HEK293 (cell line): ENCODE data around the gene ALB.

Source experiments
- CTCF ChIA-PET: fragments of 350-600 bp; formaldehyde crosslinking; extraction: SDS; loops from one replicate; lab custom pipeline; 2021; ENCODE audit warnings: antibody characterized with exemption; lab: Yijun Ruan, JAX
- POLR2A ChIA-PET: fragments of 300-600 bp; formaldehyde crosslinking; extraction: SDS; loops from one replicate; lab custom pipeline; 2020; ENCODE audit warnings: antibody characterized with exemption, inconsistent platforms; lab: Yijun Ruan, JAX
- H3K27ac ChIP-seq: fragments of 200-500 bp; sonication (Bioruptor generic); 2 replicates; pipeline ENCODE4 v1.5.1; 2014; ENCODE audit warnings: low read depth, low read length, control low read depth, inconsistent platforms; ENCODE audit errors: extremely low read depth
- H3K36me3 ChIP-seq, 2 experiments: fragments of 200-500 bp in 1 of 2; sonication (Bioruptor generic) in 1 of 2; 1 replicate in 1 of 2; 2 replicates in 1 of 2; pipeline ENCODE4 v1.5.1; 2014 to 2017; ENCODE audit warnings: inconsistent platforms in 2 of 2, low read length in 2 of 2; ENCODE audit not compliant: control insufficient read depth in 2 of 2, insufficient read depth in 1 of 2
- H3K4me1 ChIP-seq: fragments of 200-500 bp; sonication (Bioruptor generic); 2 replicates; pipeline ENCODE4 v1.5.1; 2014; ENCODE audit warnings: mild to moderate bottlenecking, low read length, inconsistent platforms; ENCODE audit not compliant: control insufficient read depth, insufficient read depth
- H3K4me3 ChIP-seq: 2 replicates; pipeline ENCODE4 v1.5.1; 2011; ENCODE audit warnings: low read depth, mild to moderate bottlenecking, control low read depth, low read length, moderate library complexity
- H3K9me3 ChIP-seq: fragments of 200-500 bp; sonication (Bioruptor generic); 2 replicates; pipeline ENCODE4 v1.5.1; 2014; ENCODE audit warnings: low read depth, low read length, inconsistent platforms; ENCODE audit not compliant: control insufficient read depth, insufficient read depth
- EGR2 ChIP-seq: fragments of 450-650 bp; formaldehyde crosslinking; IDR thresholded peaks from 2 replicates; pipeline ENCODE4 v1.5.1; 2016; ENCODE audit warnings: low read depth, missing biosample characterization, missing genetic modification characterization
- ZNF169 ChIP-seq: fragments of 450-650 bp; formaldehyde crosslinking; IDR thresholded peaks from 2 replicates; pipeline ENCODE4 v1.5.1; 2016; ENCODE audit warnings: missing biosample characterization, missing genetic modification characterization
- ZNF174 ChIP-seq: fragments of 450-650 bp; formaldehyde crosslinking; IDR thresholded peaks from 2 replicates; pipeline ENCODE4 v1.5.0; 2017; ENCODE audit warnings: missing biosample characterization, mild to moderate bottlenecking, missing genetic modification characterization
- ZNF354C ChIP-seq: fragments of 450-650 bp; formaldehyde crosslinking; IDR thresholded peaks from 2 replicates; pipeline ENCODE4 v1.5.1; 2016; ENCODE audit warnings: missing biosample characterization, missing genetic modification characterization, low read depth, borderline replicate concordance
- ZNF433 ChIP-seq: fragments of 450-650 bp; formaldehyde crosslinking; IDR thresholded peaks from 2 replicates; pipeline ENCODE4 v1.5.1; 2016; ENCODE audit warnings: missing biosample characterization, missing genetic modification characterization, low read depth
- ZNF449 ChIP-seq: fragments of 450-650 bp; formaldehyde crosslinking; IDR thresholded peaks from 2 replicates; pipeline ENCODE4 v1.5.1; 2017; ENCODE audit warnings: missing biosample characterization, mild to moderate bottlenecking, missing genetic modification characterization, moderate library complexity
- ZNF510 ChIP-seq: fragments of 450-650 bp; formaldehyde crosslinking; IDR thresholded peaks from 2 replicates; pipeline ENCODE4 v1.5.1; 2018; ENCODE audit warnings: mild to moderate bottlenecking, missing genetic modification characterization, missing biosample characterization; ENCODE audit not compliant: insufficient replicate concordance
- ZNF529 ChIP-seq: fragments of 450-650 bp; formaldehyde crosslinking; IDR thresholded peaks from 2 replicates; pipeline ENCODE4 v1.5.1; 2017; ENCODE audit warnings: missing genetic modification characterization, missing biosample characterization; ENCODE audit not compliant: insufficient replicate concordance
- ZNF658 ChIP-seq: fragments of 450-650 bp; formaldehyde crosslinking; IDR thresholded peaks from 2 replicates; pipeline ENCODE4; 2016; ENCODE audit warnings: missing biosample characterization, missing genetic modification characterization
- ZNF677 ChIP-seq: fragments of 450-650 bp; IDR thresholded peaks from 2 replicates; pipeline ENCODE4 v1.5.0; 2018; ENCODE audit warnings: missing biosample characterization, mild to moderate bottlenecking, missing genetic modification characterization, moderate library complexity
- ZNF701 ChIP-seq: fragments of 450-650 bp; formaldehyde crosslinking; IDR thresholded peaks from 2 replicates; pipeline ENCODE4 v1.5.1; 2016; ENCODE audit warnings: missing biosample characterization, missing genetic modification characterization
- ZNF768 ChIP-seq: fragments of 450-650 bp; formaldehyde crosslinking; IDR thresholded peaks from 2 replicates; pipeline ENCODE4 v1.5.1; 2018; ENCODE audit warnings: missing biosample characterization, mild to moderate bottlenecking, missing genetic modification characterization
- TF ChIP-seq, protein P1 (sequence below): fragments of 450-650 bp; formaldehyde crosslinking; IDR thresholded peaks from 2 replicates; pipeline ENCODE4 v1.5.1; 2016; ENCODE audit warnings: missing biosample characterization, missing genetic modification characterization, low read depth
- TF ChIP-seq, protein P2 (sequence below): fragments of 450-650 bp; formaldehyde crosslinking; IDR thresholded peaks from 2 replicates; pipeline ENCODE4 v1.5.1; 2016; ENCODE audit warnings: missing biosample characterization, missing genetic modification characterization, borderline replicate concordance

ALB gene

DNA sequence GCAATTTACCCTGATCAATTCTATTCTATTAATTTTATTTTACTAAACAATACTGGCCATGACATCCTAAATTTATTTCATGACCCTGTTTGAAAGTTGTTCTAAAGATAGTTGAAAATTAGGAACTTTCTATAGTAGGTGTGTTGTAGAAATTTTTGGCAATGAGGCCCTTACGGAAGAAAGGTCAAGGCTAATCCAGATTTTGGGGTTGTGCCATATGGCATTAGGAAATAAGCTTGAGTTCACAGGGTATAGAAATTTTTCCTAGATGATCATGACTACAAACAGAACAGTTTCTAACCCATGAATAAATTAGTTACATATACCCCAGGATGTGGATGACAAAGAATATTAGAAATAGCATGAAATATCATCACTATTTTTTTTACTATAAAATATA, 7.8 kb upstream of the ALB start:
- no peaks in the 10 kb centered on the region for H3K9me3 ChIP-seq
- ChIA-PET POLR2A (interaction anchor here (0.8 kb wide), 1 partner anchor 31 kb away, joined by 3 read pairs; no protein-coding TSS in a partner anchor), CTCF (interaction anchor here (0.7 kb wide), 1 partner anchor 177 kb away, joined by 5 read pairs; no protein-coding TSS in a partner anchor)
- no peaks in the 10 kb centered on the region for H3K36me3 ChIP-seq
- H3K4me1 ChIP-seq: no peaks in the 10 kb centered on the region
- H3K4me3 ChIP-seq: no peak overlapping the region
- H3K27ac ChIP-seq: no peak overlapping the region
- TF ChIP-seq ZNF449 (tag by site-specific recombination) (no peak), ZNF768 (tag by site-specific recombination) (no peak), ZNF658 (tag by site-specific recombination) (no peak), EGR2 (tag by site-specific recombination) (no peak), ZNF701 (tag by site-specific recombination) (no peak), ZNF354C (no peak), ZNF677 (tag by site-specific recombination) (no peak), ZNF174 (tag by site-specific recombination) (no peak), ZNF510 (tag by site-specific recombination) (no peak), ZNF529 (tag by site-specific recombination) (no peak), ZNF169 (tag by site-specific recombination) (no peak), ZNF433 (tag by site-specific recombination) (no peak)
- TF ChIP-seq, protein P1, sequence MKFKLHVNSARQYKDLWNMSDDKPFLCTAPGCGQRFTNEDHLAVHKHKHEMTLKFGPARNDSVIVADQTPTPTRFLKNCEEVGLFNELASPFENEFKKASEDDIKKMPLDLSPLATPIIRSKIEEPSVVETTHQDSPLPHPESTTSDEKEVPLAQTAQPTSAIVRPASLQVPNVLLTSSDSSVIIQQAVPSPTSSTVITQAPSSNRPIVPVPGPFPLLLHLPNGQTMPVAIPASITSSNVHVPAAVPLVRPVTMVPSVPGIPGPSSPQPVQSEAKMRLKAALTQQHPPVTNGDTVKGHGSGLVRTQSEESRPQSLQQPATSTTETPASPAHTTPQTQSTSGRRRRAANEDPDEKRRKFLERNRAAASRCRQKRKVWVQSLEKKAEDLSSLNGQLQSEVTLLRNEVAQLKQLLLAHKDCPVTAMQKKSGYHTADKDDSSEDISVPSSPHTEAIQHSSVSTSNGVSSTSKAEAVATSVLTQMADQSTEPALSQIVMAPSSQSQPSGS (tag by site-specific recombination): no peak
- TF ChIP-seq, protein P2, sequence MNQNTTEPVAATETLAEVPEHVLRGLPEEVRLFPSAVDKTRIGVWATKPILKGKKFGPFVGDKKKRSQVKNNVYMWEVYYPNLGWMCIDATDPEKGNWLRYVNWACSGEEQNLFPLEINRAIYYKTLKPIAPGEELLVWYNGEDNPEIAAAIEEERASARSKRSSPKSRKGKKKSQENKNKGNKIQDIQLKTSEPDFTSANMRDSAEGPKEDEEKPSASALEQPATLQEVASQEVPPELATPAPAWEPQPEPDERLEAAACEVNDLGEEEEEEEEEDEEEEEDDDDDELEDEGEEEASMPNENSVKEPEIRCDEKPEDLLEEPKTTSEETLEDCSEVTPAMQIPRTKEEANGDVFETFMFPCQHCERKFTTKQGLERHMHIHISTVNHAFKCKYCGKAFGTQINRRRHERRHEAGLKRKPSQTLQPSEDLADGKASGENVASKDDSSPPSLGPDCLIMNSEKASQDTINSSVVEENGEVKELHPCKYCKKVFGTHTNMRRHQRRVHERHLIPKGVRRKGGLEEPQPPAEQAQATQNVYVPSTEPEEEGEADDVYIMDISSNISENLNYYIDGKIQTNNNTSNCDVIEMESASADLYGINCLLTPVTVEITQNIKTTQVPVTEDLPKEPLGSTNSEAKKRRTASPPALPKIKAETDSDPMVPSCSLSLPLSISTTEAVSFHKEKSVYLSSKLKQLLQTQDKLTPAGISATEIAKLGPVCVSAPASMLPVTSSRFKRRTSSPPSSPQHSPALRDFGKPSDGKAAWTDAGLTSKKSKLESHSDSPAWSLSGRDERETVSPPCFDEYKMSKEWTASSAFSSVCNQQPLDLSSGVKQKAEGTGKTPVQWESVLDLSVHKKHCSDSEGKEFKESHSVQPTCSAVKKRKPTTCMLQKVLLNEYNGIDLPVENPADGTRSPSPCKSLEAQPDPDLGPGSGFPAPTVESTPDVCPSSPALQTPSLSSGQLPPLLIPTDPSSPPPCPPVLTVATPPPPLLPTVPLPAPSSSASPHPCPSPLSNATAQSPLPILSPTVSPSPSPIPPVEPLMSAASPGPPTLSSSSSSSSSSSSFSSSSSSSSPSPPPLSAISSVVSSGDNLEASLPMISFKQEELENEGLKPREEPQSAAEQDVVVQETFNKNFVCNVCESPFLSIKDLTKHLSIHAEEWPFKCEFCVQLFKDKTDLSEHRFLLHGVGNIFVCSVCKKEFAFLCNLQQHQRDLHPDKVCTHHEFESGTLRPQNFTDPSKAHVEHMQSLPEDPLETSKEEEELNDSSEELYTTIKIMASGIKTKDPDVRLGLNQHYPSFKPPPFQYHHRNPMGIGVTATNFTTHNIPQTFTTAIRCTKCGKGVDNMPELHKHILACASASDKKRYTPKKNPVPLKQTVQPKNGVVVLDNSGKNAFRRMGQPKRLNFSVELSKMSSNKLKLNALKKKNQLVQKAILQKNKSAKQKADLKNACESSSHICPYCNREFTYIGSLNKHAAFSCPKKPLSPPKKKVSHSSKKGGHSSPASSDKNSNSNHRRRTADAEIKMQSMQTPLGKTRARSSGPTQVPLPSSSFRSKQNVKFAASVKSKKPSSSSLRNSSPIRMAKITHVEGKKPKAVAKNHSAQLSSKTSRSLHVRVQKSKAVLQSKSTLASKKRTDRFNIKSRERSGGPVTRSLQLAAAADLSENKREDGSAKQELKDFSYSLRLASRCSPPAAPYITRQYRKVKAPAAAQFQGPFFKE (tag by site-specific recombination): no peak
